22Rv1 (cell line): Measurements from ENCODE around the gene CALHM1.

Experiments
- H3K27ac ChIP-seq: fragments of 450-650 bp; 2 replicates; pipeline ENCODE4 v1.5.1; 2017
- ZFX ChIP-seq: fragments of 450-650 bp; IDR thresholded peaks from 2 replicates; pipeline ENCODE4 v1.6.1; 2017; ENCODE audit warnings: antibody characterized with exemption, borderline replicate concordance
- TF ChIP-seq, protein P1 (sequence below): fragments of 450-650 bp; IDR thresholded peaks from 2 replicates; pipeline ENCODE4 v1.5.1; 2017; ENCODE audit warnings: mild to moderate bottlenecking

Gene CALHM1

DNA sequence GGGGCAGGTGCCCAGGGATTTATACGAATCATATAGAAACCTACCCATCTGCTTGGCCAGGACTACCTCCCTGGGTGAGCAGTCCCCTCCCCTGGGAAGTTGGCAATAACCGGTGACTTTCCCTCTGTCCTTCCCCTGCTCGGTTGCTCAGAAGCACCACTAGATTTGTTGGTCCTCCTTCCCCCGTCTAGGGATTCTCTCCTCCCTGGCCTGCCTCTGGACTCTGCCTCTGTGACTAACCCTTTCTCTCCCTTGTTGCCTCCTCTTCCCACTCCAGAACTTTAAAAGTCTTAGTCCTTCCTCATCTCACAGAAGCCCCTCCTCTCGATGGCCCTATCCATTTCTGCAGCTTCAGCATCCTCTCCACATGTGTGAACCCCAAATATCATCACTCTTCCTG, 10.5 kb upstream of the CALHM1 start:
- TF ChIP-seq, protein P1, sequence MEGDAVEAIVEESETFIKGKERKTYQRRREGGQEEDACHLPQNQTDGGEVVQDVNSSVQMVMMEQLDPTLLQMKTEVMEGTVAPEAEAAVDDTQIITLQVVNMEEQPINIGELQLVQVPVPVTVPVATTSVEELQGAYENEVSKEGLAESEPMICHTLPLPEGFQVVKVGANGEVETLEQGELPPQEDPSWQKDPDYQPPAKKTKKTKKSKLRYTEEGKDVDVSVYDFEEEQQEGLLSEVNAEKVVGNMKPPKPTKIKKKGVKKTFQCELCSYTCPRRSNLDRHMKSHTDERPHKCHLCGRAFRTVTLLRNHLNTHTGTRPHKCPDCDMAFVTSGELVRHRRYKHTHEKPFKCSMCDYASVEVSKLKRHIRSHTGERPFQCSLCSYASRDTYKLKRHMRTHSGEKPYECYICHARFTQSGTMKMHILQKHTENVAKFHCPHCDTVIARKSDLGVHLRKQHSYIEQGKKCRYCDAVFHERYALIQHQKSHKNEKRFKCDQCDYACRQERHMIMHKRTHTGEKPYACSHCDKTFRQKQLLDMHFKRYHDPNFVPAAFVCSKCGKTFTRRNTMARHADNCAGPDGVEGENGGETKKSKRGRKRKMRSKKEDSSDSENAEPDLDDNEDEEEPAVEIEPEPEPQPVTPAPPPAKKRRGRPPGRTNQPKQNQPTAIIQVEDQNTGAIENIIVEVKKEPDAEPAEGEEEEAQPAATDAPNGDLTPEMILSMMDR: no peak
- no peak for TF ChIP-seq ZFX
- no peak overlapping the region for H3K27ac ChIP-seq

- no peak overlapping the region for H3K27ac ChIP-seq
Observed at GRCh38 chr10:103467406-103467805, 8.7 kb upstream of the CALHM1 start.

GRCh38 chr10:103466734-103467133, 8.0 kb upstream of the CALHM1 start:
- no peak overlapping the region for H3K27ac ChIP-seq
- TF ChIP-seq ZFX: no peak

More at GRCh38 chr10:103467406-103467805, 8.7 kb upstream of the CALHM1 start:
- TF ChIP-seq ZFX: no peak
- TF ChIP-seq, protein P1: no peak

- H3K27ac ChIP-seq: no peak overlapping the region
- TF ChIP-seq ZFX: no peak
- TF ChIP-seq, protein P1: no peak
Observed at GRCh38 chr10:103465411-103466179, 6.9 kb upstream of the CALHM1 start.

- TF ChIP-seq, protein P1: no peak
- no peak for TF ChIP-seq ZFX
- no peak overlapping the region for H3K27ac ChIP-seq
Observed at GRCh38 chr10:103463499-103463898, 4.8 kb upstream of the CALHM1 start.

DNA sequence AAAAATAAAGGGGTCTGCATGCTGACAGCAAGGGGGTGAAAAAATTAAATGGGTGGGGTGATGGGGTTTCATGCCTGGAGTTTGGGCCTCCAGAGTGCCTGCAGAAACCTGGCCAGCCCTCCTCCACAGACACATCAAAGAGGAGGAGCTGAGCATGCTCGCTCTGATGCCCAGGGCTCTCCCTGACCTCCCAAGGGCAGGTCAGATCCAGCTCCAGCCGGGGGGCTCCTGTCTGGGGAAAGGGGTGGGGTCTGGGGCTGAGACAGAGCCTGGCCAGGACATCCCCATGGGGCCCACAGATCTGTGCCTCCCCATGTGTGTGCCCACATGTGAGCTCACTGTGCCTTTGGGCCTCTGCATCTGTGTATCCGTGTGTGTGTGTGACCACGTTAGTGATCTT, 915 bp upstream of the CALHM1 start:
- no peak overlapping the region for H3K27ac ChIP-seq
- TF ChIP-seq, protein P1: no peak
- TF ChIP-seq ZFX: no peak

GRCh38 chr10:103457896-103458583, 660 bp downstream of the CALHM1 start:
- TF ChIP-seq, protein P1: no peak
- no peak for TF ChIP-seq ZFX
- no peak overlapping the region for H3K27ac ChIP-seq
